Lower leg skin (tissue), 3 donors: ENCODE results near the gene FAM234A.

ENCODE experiments used
- POLR2A ChIP-seq, 2 donors: fragments of 450-650 bp; IDR thresholded peaks; one replicate each; pipeline ENCODE4 v1.6.1; 2016 to 2017; ENCODE audit warnings: antibody characterized with exemption in 2 of 2, mild to moderate bottlenecking in 1 of 2, moderate library complexity in 1 of 2
- TF ChIP-seq, protein P1 (sequence below), 3 donors: fragments of 450-650 bp; IDR thresholded peaks; one replicate each; pipeline ENCODE4 v1.5.1; 2016; ENCODE audit warnings: antibody characterized with exemption in 3 of 3, mild to moderate bottlenecking in 3 of 3, moderate library complexity in 2 of 3

DNA sequence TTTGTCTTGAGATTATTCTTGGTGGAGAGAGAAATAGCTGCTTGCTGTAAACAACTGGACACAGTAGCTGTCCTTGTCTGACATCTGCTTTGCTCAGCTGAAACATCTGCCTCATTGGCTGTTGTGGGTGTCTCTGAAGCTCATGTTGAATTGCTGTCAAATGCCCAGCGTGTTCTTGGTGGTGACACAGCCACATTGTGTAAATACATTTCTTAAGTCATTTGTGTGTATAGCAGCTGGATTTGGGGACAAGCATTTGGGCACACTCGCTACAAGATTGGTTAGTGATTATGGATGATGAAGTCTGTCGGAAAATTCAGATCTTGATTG, 5.3 kb downstream of the FAM234A start:
- TF ChIP-seq, protein P1, sequence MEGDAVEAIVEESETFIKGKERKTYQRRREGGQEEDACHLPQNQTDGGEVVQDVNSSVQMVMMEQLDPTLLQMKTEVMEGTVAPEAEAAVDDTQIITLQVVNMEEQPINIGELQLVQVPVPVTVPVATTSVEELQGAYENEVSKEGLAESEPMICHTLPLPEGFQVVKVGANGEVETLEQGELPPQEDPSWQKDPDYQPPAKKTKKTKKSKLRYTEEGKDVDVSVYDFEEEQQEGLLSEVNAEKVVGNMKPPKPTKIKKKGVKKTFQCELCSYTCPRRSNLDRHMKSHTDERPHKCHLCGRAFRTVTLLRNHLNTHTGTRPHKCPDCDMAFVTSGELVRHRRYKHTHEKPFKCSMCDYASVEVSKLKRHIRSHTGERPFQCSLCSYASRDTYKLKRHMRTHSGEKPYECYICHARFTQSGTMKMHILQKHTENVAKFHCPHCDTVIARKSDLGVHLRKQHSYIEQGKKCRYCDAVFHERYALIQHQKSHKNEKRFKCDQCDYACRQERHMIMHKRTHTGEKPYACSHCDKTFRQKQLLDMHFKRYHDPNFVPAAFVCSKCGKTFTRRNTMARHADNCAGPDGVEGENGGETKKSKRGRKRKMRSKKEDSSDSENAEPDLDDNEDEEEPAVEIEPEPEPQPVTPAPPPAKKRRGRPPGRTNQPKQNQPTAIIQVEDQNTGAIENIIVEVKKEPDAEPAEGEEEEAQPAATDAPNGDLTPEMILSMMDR (IDR thresholded peaks at IDR 0.05): no peak
- TF ChIP-seq POLR2A (IDR thresholded peaks at IDR 0.05): no peak
